GM12878 (cell line): ENCODE data around the gene TUSC1. TPM values are rescaled to one million over a fixed set of nuclear protein-coding genes. Genes with fewer than 3 reads are reported as not detected.
A peak's percentile ranks its signal among the peaks of the same experiment; 100 is the strongest.

ENCODE experiments used
- ATAC-seq: fragments of 200-7000 bp; cut with Tn5 transposase; 3 replicates; pipeline ENCODE4 v1.9.1; 2020; ENCODE audit warnings: mild to moderate bottlenecking, moderate library complexity
- BruUV-seq: library from RNA; stranded (reverse); fragments of 400-500 nt; replicated peaks from 2 replicates; lab custom pipeline; 2021; lab: Mats Ljungman, UMichigan
- CTCF ChIA-PET: fragments of 300-600 bp; sonication (Branson Sonifier 250); formaldehyde crosslinking; extraction: SDS; loops from one replicate; lab custom pipeline; 2021; ENCODE audit warnings: inconsistent platforms; lab: Yijun Ruan, JAX
- POLR2A ChIA-PET: fragments of 350-600 bp; formaldehyde crosslinking; extraction: SDS; loops from one replicate; lab custom pipeline; 2021; ENCODE audit warnings: inconsistent platforms; lab: Charles Lee
- RAD21 ChIA-PET: fragments of 300-600 bp; sonication (Branson Sonifier 250); formaldehyde crosslinking; loops from one replicate; lab custom pipeline; 2023; ENCODE audit warnings: antibody characterized with exemption; ENCODE audit not compliant: unreplicated experiment; lab: Charles Lee
- SMC1A ChIA-PET: fragments of 300-600 bp; sonication (Branson Sonifier 250); formaldehyde crosslinking; loops from one replicate; lab custom pipeline; 2023; ENCODE audit not compliant: unreplicated experiment, uncharacterized antibody; lab: Charles Lee
- DNase-seq: peaks from one replicate; pipeline ENCODE4 v3.0.0-alpha.2; 2011; ENCODE audit warnings: low read depth, low spot score
- FAIRE-seq: peaks from 3 replicates; lab custom pipeline; 2011; peaks lifted over from hg19 to GRCh38; lab: Jason Lieb, UNC
- H2AFZ ChIP-seq: 2 replicates; pipeline ENCODE4 v1.6.0; 2011; ENCODE audit warnings: low read depth, low read length, control low read depth; ENCODE audit not compliant: control insufficient read depth
- H3K27ac ChIP-seq: 2 replicates; pipeline ENCODE4 v1.5.1; 2011; ENCODE audit warnings: control low read depth; ENCODE audit not compliant: control insufficient read depth, insufficient read depth
- H3K27me3 ChIP-seq, 2 experiments: replicated peaks in 1 of 2; 2 replicates each; pipeline versions ENCODE4 v1.6.0 to v1.6.1; 2011; ENCODE audit warnings: low read length in 1 of 2; ENCODE audit not compliant: control insufficient read depth in 2 of 2, insufficient read depth in 2 of 2
- H3K36me3 ChIP-seq, 2 experiments: 2 replicates each; pipeline ENCODE4 v1.5.1; 2011; ENCODE audit warnings: low read length in 1 of 2; ENCODE audit not compliant: control insufficient read depth in 2 of 2, insufficient read depth in 2 of 2
- H3K4me1 ChIP-seq: 2 replicates; pipeline ENCODE4 v1.6.1; 2011; ENCODE audit warnings: mild to moderate bottlenecking, low read length, moderate library complexity, mixed read lengths; ENCODE audit not compliant: control insufficient read depth, insufficient read depth
- H3K4me2 ChIP-seq: 2 replicates; pipeline ENCODE4 v1.6.0; 2011; ENCODE audit warnings: control low read depth; ENCODE audit not compliant: control insufficient read depth, insufficient read depth
- H3K4me3 ChIP-seq: fragments of 200-600 bp; sonication (generic); 2 replicates; pipeline ENCODE4 v1.5.1; 2016
- H3K79me2 ChIP-seq: 2 replicates; pipeline ENCODE4 v1.6.0; 2011; ENCODE audit warnings: low read length; ENCODE audit not compliant: control insufficient read depth, insufficient read depth
- H3K9ac ChIP-seq: 2 replicates; pipeline ENCODE4 v1.8.0; 2011; ENCODE audit warnings: low read length, control low read depth, mixed read lengths; ENCODE audit not compliant: control insufficient read depth, insufficient read depth
- H3K9me3 ChIP-seq: replicated peaks from 3 replicates; pipeline ENCODE4 v1.5.1; 2011; ENCODE audit warnings: mild to moderate bottlenecking, low read length; ENCODE audit not compliant: control insufficient read depth, insufficient read depth
- H4K20me1 ChIP-seq: 2 replicates; pipeline ENCODE4 v1.6.0; 2011; ENCODE audit not compliant: control insufficient read depth, insufficient read depth
- ATF7 ChIP-seq: fragments of 450-650 bp; IDR thresholded peaks from 2 replicates; pipeline ENCODE4 v1.6.1; 2016; ENCODE audit warnings: low read depth, mild to moderate bottlenecking
- MYC ChIP-seq: IDR thresholded peaks from 2 replicates; pipeline ENCODE4 v1.6.1; 2011; ENCODE audit warnings: mild to moderate bottlenecking, low read length, moderate library complexity, inconsistent platforms; ENCODE audit not compliant: insufficient read depth, insufficient replicate concordance, insufficient read length, severe bottlenecking
- NR2C2 ChIP-seq: IDR thresholded peaks from 2 replicates; pipeline ENCODE4 v1.6.1; 2011; ENCODE audit warnings: borderline replicate concordance, low read depth; ENCODE audit not compliant: control insufficient read depth, insufficient read length
- RUNX3 ChIP-seq: IDR thresholded peaks from 2 replicates; pipeline ENCODE4 v1.6.1; 2012; ENCODE audit warnings: low read length, inconsistent platforms
- SPI1 ChIP-seq: IDR thresholded peaks from 2 replicates; pipeline ENCODE4 v1.6.1; 2011; ENCODE audit warnings: low read depth, mild to moderate bottlenecking, low read length, moderate library complexity, borderline replicate concordance; ENCODE audit not compliant: insufficient read depth
- SREBF1 ChIP-seq: IDR thresholded peaks from 2 replicates; pipeline ENCODE4 v1.6.1; 2012; ENCODE audit warnings: mild to moderate bottlenecking, low read length
- SREBF2 ChIP-seq: IDR thresholded peaks from 2 replicates; pipeline ENCODE4 v1.6.1; 2012; ENCODE audit warnings: mild to moderate bottlenecking, low read length
- SRF ChIP-seq, 2 experiments: IDR thresholded peaks; 2 replicates each; pipeline ENCODE4 v1.6.1; 2011; ENCODE audit warnings: low read depth in 2 of 2, low read length in 2 of 2, mild to moderate bottlenecking in 1 of 2, moderate library complexity in 1 of 2
- YY1 ChIP-seq: IDR thresholded peaks from 2 replicates; pipeline ENCODE4 v1.6.1; 2011; ENCODE audit warnings: low read depth, mild to moderate bottlenecking, low read length
- ZZZ3 ChIP-seq: IDR thresholded peaks from 2 replicates; pipeline ENCODE4 v1.6.1; 2011; ENCODE audit warnings: low read depth; ENCODE audit not compliant: control insufficient read depth, insufficient read length
- WGBS: methylation state at CpG from one replicate; pipeline ENCODE4 v1.1.6; 2016; ENCODE audit warnings: low lambda C conversion rate; ENCODE audit not compliant: insufficient replicate concordance, insufficient coverage; ENCODE audit errors: missing lambda C conversion rate; 5-methylcytosine and 5-hydroxymethylcytosine counted together
- in situ Hi-C: fragments of 300-500 bp; cut with MboI; formaldehyde crosslinking; loops from 9 replicates; pipeline ENCODE4 v1.14.3; 2018; ENCODE audit warnings: mixed read lengths
- intact Hi-C: fragments of 100-400 bp; cut with micrococcal nuclease; formaldehyde crosslinking; loops from one replicate; pipeline ENCODE4 v1.14.2; 2022; ENCODE audit not compliant: unreplicated experiment
- polyA plus RNA-seq, 11 experiments: library from polyadenylated mRNA; depleted of rRNA in 4 of 11; unstranded in 6 of 11; stranded (reverse) in 5 of 11; fragments of >200 nt; fragmentation: Nextera tagmentation in 4 of 11; fragmentation: Illumina TruSeq in 1 of 11; extraction: Ambion mirVana in 4 of 11; extraction: Trizol in 1 of 11; gene quantifications; 1 replicate in 1 of 11; 2 replicates in 10 of 11; pipeline versions ENCODE4 v1.2.1 to v1.2.3, GENCODE V29; 2011 to 2016; ENCODE audit warnings: inconsistent platforms in 2 of 11, missing spikeins in 2 of 11, low read depth in 1 of 11
- total RNA-seq, 4 experiments: library from RNA; depleted of rRNA in 3 of 4; stranded (reverse); fragments of >200 nt in 3 of 4; fragmentation: Illumina TruSeq in 1 of 4; extraction: Trizol in 1 of 4; gene quantifications; 2 replicates each; pipeline versions ENCODE4 v1.2.1 to v1.2.3, GENCODE V29; 2013 to 2021
- TF ChIP-seq, protein P1 (sequence below): fragments of 450-650 bp; IDR thresholded peaks from 2 replicates; pipeline ENCODE4 v1.6.1; 2018; ENCODE audit warnings: mild to moderate bottlenecking, low read depth, moderate library complexity; ENCODE audit not compliant: partially characterized antibody
- TF ChIP-seq, protein P2 (sequence below): IDR thresholded peaks from 2 replicates; pipeline ENCODE4 v1.6.1; 2011; ENCODE audit warnings: borderline replicate concordance, low read depth, mild to moderate bottlenecking, moderate library complexity, low read length; ENCODE audit not compliant: insufficient read depth, poor library complexity, severe bottlenecking

TUSC1 gene
- total and polyA plus RNA-seq, 10 of the 15 experiments (the other 5 are each of a cell fraction or from before 2014, with no cell fraction given) = not detected

DNA sequence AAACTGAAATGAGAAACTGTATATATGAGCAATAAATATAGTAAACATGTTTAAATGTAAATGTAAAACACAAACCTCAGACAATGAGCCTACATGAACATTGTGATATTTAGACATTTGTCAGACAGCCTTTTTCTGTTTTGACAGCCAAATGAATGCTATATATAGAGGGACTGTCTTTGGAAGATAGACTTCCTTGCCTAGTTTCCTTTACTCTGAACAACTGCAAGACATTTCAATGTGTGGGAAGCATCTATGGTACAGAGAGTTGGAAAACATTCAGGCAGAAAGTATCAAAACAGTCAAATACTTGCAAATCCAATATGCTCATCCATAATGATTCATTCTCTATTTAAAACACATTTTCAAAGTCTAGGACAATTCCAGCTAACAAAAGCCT lies 31.7 kb upstream of the TUSC1 start:
- ATAC-seq = no peak
- in situ Hi-C loops (no loop called here), intact Hi-C loops (no loop called here)
- H3K9me3 ChIP-seq = no peaks in the 10 kb centered on the region
- H3K9ac ChIP-seq = no peak overlapping the region
- ChIA-PET SMC1A (interaction anchor here (0.5 to 1.2 kb wide), 4 partner anchors 10 to 1565 kb away, joined by 3 to 4 read pairs (median 3); no protein-coding TSS in a partner anchor), POLR2A (no interaction called here)
- H3K27me3 ChIP-seq = no peaks in the 10 kb centered on the region
- BruUV-seq = no TSS peak
- no peaks in the 10 kb centered on the region for H3K4me1 ChIP-seq
- TF ChIP-seq YY1 (no peak), SREBF1 (no peak), SREBF2 (no peak)
- TF ChIP-seq, all 136 proteins: peak for 0
- Histone ChIP-seq H3K4me2 (no peak overlapping the region), H3K79me2 (no peaks in the 10 kb centered on the region), H3K36me3 (no peaks in the 10 kb centered on the region), H4K20me1 (no peaks in the 10 kb centered on the region), H3K27ac (no peak overlapping the region), H2AFZ (no peak overlapping the region), H3K4me3 (no peak overlapping the region)
- CTCF ChIA-PET = interaction anchor here (0.6 kb wide), 1 partner anchor 11 kb away, joined by 3 read pairs; no protein-coding TSS in a partner anchor
- DNase-seq = no peak
- RAD21 ChIA-PET = no interaction called here
- FAIRE-seq = no peak

DNA sequence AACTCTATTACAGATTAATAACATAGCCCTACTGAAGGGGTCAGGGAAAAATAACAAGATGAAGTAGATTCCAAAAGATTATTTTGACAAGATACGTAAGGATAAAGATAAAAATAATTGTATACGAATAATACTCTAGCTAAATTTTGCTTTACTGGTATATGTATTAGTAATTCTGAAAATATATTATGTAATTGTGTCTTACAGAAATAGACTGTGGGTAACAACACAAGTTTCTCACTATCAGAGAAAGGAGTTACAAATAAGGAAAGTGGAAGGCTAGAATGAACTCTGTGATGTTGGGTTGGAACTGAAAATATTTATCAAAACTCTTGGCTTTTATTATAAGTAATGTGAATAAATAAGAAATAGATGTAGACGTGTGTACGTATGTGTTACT lies 26.6 kb upstream of the TUSC1 start:
- ChIA-PET RAD21 (interaction anchor here (0.6 kb wide), 1 partner anchor 701 kb away, joined by 3 read pairs; no protein-coding TSS in a partner anchor), CTCF (no interaction called here), POLR2A (no interaction called here), SMC1A (interaction anchor here (1.4 kb wide), 1 partner anchor 9 kb away, joined by 3 read pairs; no protein-coding TSS in a partner anchor)
- BruUV-seq = no TSS peak
- peak; percentile 46; the same call in 2 of the 3 replicates for ATAC-seq
- no peak for DNase-seq
- H3K9me3 ChIP-seq = no peaks in the 10 kb centered on the region
- in situ Hi-C loops = no loop called here
- no peak overlapping the region for H3K9ac ChIP-seq
- H3K79me2 ChIP-seq = no peaks in the 10 kb centered on the region
- no peaks in the 10 kb centered on the region for H3K36me3 ChIP-seq
- 6% methylated on average over 4 of the region's 4 CpGs for WGBS
- intact Hi-C loops = no loop called here
- H2AFZ ChIP-seq = no peak overlapping the region
- FAIRE-seq = no peak
- no peak overlapping the region for H3K27ac ChIP-seq
- H3K4me3 ChIP-seq = no peak overlapping the region
- H4K20me1 ChIP-seq = no peaks in the 10 kb centered on the region
- no peaks in the 10 kb centered on the region for H3K27me3 ChIP-seq
- H3K4me2 ChIP-seq = no peak overlapping the region
- no peaks in the 10 kb centered on the region for H3K4me1 ChIP-seq
- TF ChIP-seq RUNX3 (peak; percentile 42; the same call in 1 of the 2 replicates), ATF7 (peak; percentile 51), SRF (IDR thresholded peaks at IDR 0.05; ENCODE audit: low read depth in 2 of 2, low read length in 2 of 2) (no peak), SPI1 (no peak), MYC (no peak), NR2C2 (no peak), ZZZ3 (no peak)
- TF ChIP-seq, protein P1, sequence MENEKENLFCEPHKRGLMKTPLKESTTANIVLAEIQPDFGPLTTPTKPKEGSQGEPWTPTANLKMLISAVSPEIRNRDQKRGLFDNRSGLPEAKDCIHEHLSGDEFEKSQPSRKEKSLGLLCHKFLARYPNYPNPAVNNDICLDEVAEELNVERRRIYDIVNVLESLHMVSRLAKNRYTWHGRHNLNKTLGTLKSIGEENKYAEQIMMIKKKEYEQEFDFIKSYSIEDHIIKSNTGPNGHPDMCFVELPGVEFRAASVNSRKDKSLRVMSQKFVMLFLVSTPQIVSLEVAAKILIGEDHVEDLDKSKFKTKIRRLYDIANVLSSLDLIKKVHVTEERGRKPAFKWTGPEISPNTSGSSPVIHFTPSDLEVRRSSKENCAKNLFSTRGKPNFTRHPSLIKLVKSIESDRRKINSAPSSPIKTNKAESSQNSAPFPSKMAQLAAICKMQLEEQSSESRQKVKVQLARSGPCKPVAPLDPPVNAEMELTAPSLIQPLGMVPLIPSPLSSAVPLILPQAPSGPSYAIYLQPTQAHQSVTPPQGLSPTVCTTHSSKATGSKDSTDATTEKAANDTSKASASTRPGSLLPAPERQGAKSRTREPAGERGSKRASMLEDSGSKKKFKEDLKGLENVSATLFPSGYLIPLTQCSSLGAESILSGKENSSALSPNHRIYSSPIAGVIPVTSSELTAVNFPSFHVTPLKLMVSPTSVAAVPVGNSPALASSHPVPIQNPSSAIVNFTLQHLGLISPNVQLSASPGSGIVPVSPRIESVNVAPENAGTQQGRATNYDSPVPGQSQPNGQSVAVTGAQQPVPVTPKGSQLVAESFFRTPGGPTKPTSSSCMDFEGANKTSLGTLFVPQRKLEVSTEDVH = no peak
- TF ChIP-seq, protein P2, sequence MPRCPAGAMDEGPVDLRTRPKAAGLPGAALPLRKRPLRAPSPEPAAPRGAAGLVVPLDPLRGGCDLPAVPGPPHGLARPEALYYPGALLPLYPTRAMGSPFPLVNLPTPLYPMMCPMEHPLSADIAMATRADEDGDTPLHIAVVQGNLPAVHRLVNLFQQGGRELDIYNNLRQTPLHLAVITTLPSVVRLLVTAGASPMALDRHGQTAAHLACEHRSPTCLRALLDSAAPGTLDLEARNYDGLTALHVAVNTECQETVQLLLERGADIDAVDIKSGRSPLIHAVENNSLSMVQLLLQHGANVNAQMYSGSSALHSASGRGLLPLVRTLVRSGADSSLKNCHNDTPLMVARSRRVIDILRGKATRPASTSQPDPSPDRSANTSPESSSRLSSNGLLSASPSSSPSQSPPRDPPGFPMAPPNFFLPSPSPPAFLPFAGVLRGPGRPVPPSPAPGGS = no peak
